OCI-LY7 (cell line): ENCODE measurements around the gene KIAA1755. TPM values are rescaled to one million over a fixed set of nuclear protein-coding genes. Genes with fewer than 3 reads are reported as not detected.

Experiments
- BruUV-seq: library from RNA; stranded (reverse); fragments of 400-500 nt; replicated peaks from 2 replicates; lab custom pipeline; 2021; lab: Mats Ljungman, UMichigan
- CTCF ChIA-PET: fragments of 300-600 bp; sonication (Branson Sonifier 250); formaldehyde crosslinking; loops from one replicate; lab custom pipeline; 2022; ENCODE audit warnings: antibody characterized with exemption; ENCODE audit not compliant: unreplicated experiment; lab: Charles Lee
- POLR2A ChIA-PET: fragments of 300-600 bp; sonication (Branson Sonifier 250); formaldehyde crosslinking; loops from one replicate; lab custom pipeline; 2022; ENCODE audit warnings: antibody characterized with exemption; lab: Charles Lee
- DNase-seq: peaks from one replicate; pipeline ENCODE4 v3.0.0-alpha.2; 2015; ENCODE audit warnings: low spot score
- H2AFZ ChIP-seq: fragments of 200-600 bp; sonication (generic), shearing (Covaris generic); 2 replicates; pipeline ENCODE4 v1.6.1; 2014; ENCODE audit warnings: mild to moderate bottlenecking, antibody characterized with exemption, low read length, moderate library complexity
- H3K27ac ChIP-seq: fragments of 200-600 bp; sonication (generic); 2 replicates; pipeline ENCODE4 v1.5.1; 2014; ENCODE audit warnings: mixed run types, low read depth, mild to moderate bottlenecking, moderate library complexity, low read length, inconsistent platforms; ENCODE audit not compliant: poor library complexity, severe bottlenecking
- H3K36me3 ChIP-seq: fragments of 200-600 bp; sonication (generic); 2 replicates; pipeline ENCODE4 v1.6.1; 2014; ENCODE audit warnings: mild to moderate bottlenecking, antibody characterized with exemption, low read length, moderate library complexity, mixed read lengths; ENCODE audit not compliant: insufficient read depth
- H3K4me1 ChIP-seq: fragments of 200-600 bp; sonication (generic); 2 replicates; pipeline ENCODE4 v1.5.1; 2014; ENCODE audit warnings: mild to moderate bottlenecking, low read length; ENCODE audit not compliant: insufficient read depth, poor library complexity, severe bottlenecking
- H3K4me2 ChIP-seq: fragments of 200-600 bp; sonication (generic); 2 replicates; pipeline ENCODE4 v1.6.1; 2014; ENCODE audit warnings: mild to moderate bottlenecking, low read length
- H3K4me3 ChIP-seq: fragments of 200-600 bp; sonication (generic); 2 replicates; pipeline ENCODE4 v1.5.1; 2014; ENCODE audit warnings: mild to moderate bottlenecking, low read depth, low read length; ENCODE audit not compliant: poor library complexity, severe bottlenecking
- H3K79me2 ChIP-seq: fragments of 200-600 bp; sonication (generic); 2 replicates; pipeline ENCODE4 v1.6.1; 2016; ENCODE audit warnings: low read depth, mild to moderate bottlenecking, low read length, moderate library complexity, mixed read lengths; ENCODE audit not compliant: insufficient read depth
- H3K9me2 ChIP-seq: fragments of 200-600 bp; sonication (generic); 2 replicates; pipeline ENCODE4 v1.6.1; 2016; ENCODE audit warnings: mild to moderate bottlenecking, low read length, mixed read lengths; ENCODE audit not compliant: insufficient read depth
- H3K9me3 ChIP-seq: fragments of 200-600 bp; sonication (generic); 2 replicates; pipeline ENCODE4 v1.6.1; 2014; ENCODE audit warnings: mild to moderate bottlenecking, mixed run types, low read length, mixed read lengths
- H4K20me1 ChIP-seq: fragments of 200-600 bp; sonication (generic); 2 replicates; pipeline ENCODE4 v1.6.1; 2014; ENCODE audit warnings: mild to moderate bottlenecking, antibody characterized with exemption, low read length, moderate library complexity, mixed read lengths; ENCODE audit not compliant: insufficient read depth
- CTCF ChIP-seq: fragments of 200-600 bp; sonication (generic); conservative IDR thresholded peaks from 2 replicates; pipeline ENCODE4 v1.5.1; 2014; ENCODE audit warnings: mild to moderate bottlenecking, antibody characterized with exemption, low read length, moderate library complexity, mixed read lengths
- EZH2phosphoT487 ChIP-seq: fragments of 200-600 bp; sonication (generic); IDR thresholded peaks from 2 replicates; pipeline ENCODE4 v1.6.1; 2018; ENCODE audit warnings: low read depth, borderline replicate concordance, mild to moderate bottlenecking, mixed run types, antibody characterized with exemption, low read length, moderate library complexity, mixed read lengths
- intact Hi-C: fragments of 100-400 bp; cut with micrococcal nuclease; formaldehyde crosslinking; loops from one replicate; pipeline ENCODE4 v1.10.0; 2022; ENCODE audit not compliant: unreplicated experiment
- total RNA-seq, 2 experiments: library from RNA; depleted of rRNA in 1 of 2; stranded (reverse); fragments of >200 nt in 1 of 2; shearing (Covaris generic) in 1 of 2; gene quantifications; 2 replicates each; pipeline ENCODE4 v1.2.3, GENCODE V29; 2014 to 2022

Gene KIAA1755
- total RNA-seq, 2 experiments from 2014 or later = not detected

DNA sequence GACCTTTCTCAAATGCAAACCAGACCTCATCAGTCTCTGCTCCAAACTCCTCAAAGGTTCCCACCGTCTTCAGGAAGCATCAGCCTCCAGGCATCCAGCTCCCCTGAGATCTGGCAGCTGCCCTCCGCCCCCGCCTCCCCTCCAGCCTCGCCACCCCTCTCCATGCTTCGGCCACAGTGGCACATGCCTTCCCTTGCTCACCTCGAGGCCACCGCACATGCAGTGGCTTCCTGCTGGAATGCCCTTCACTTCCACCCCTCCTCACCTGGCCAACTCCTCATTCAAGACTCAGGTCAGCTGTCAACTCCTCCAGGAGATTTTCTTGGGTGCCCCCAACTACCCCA, 13.4 kb downstream of the KIAA1755 start:
- TF ChIP-seq CTCF (no peak), EZH2phosphoT487 (no peak)
- intact Hi-C loops = no loop called here
- H3K27ac ChIP-seq = no peak overlapping the region
- no peak overlapping the region for H3K4me3 ChIP-seq
- ChIA-PET CTCF (no interaction called here), POLR2A (no interaction called here)
- no peak overlapping the region for H2AFZ ChIP-seq
- no TSS peak for BruUV-seq
- H3K4me2 ChIP-seq = no peak overlapping the region
- H3K79me2 ChIP-seq = no peaks in the 10 kb centered on the region
- H3K9me2 ChIP-seq = no peaks in the 10 kb centered on the region
- H4K20me1 ChIP-seq = no peaks in the 10 kb centered on the region
- H3K36me3 ChIP-seq = no peaks in the 10 kb centered on the region
- DNase-seq = no peak
- no peaks in the 10 kb centered on the region for H3K4me1 ChIP-seq
- H3K9me3 ChIP-seq = peaks cover 19% of the 10 kb centered on the region

- no peak overlapping the region for H3K4me2 ChIP-seq
- no peak overlapping the region for H2AFZ ChIP-seq
- no peak overlapping the region for H3K27ac ChIP-seq
- H3K4me3 ChIP-seq = no peak overlapping the region
- H4K20me1 ChIP-seq = no peaks in the 10 kb centered on the region
- CTCF ChIA-PET = no interaction called here
- BruUV-seq = no TSS peak
- no peaks in the 10 kb centered on the region for H3K36me3 ChIP-seq
- no peak for DNase-seq
- no peaks in the 10 kb centered on the region for H3K79me2 ChIP-seq
- POLR2A ChIA-PET = no interaction called here
- intact Hi-C loops = no loop called here
- TF ChIP-seq CTCF (no peak), EZH2phosphoT487 (no peak)
- no peaks in the 10 kb centered on the region for H3K4me1 ChIP-seq
- no peaks in the 10 kb centered on the region for H3K9me2 ChIP-seq
- H3K9me3 ChIP-seq = peaks cover 22% of the 10 kb centered on the region
Observed at GRCh38 chr20:38246357-38247165, 14.0 kb downstream of the KIAA1755 start.

- Histone ChIP-seq H3K4me1 (no peaks in the 10 kb centered on the region), H3K4me3 (no peak overlapping the region), H3K27ac (no peak overlapping the region), H3K9me3 (peaks cover 22% of the 10 kb centered on the region), H3K36me3 (no peaks in the 10 kb centered on the region), H3K9me2 (no peaks in the 10 kb centered on the region), H3K4me2 (no peak overlapping the region), H3K79me2 (no peaks in the 10 kb centered on the region), H4K20me1 (no peaks in the 10 kb centered on the region), H2AFZ (no peak overlapping the region)
- intact Hi-C loops = no loop called here
- TF ChIP-seq CTCF = no peak
- no peak for TF ChIP-seq EZH2phosphoT487
- POLR2A ChIA-PET = no interaction called here
- DNase-seq = no peak
- CTCF ChIA-PET = no interaction called here
- no TSS peak for BruUV-seq
Observed at GRCh38 chr20:38245753-38246152, 14.8 kb downstream of the KIAA1755 start.
